HG02623 (cell line): Measurements from ENCODE around the gene RBM20.

Experiments used
- ATAC-seq: cut with Tn5 transposase; IDR thresholded peaks from one replicate; pipeline ENCODE4 v1.9.1; 2021; ENCODE audit warnings: moderate library complexity; ENCODE audit not compliant: unreplicated experiment

Gene RBM20

DNA sequence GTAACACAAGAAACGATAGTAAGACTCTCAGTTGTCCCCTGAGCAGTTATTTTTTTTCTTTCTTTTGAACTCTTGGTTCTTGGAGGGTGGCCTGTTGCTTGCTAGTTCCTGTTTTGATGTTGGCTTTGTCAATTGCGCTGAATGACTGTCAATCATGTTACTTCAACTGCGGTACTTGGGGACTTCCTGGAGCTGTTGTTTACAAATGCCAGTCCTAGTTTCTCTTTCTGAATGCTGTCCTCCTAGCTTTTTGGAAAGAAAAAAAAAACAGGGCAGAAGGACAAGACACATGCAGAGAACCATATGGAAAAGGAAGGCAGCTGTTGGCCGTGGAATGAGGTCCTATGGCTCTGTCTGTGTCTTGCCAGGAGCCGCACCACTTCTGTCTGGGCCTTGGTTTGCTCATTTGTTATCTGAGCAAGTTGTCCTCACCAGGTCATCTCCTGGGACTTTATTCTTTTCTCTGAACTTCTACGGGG lies 220.6 kb downstream of the RBM20 start:
- ATAC-seq, result peak; percentile 52

DNA sequence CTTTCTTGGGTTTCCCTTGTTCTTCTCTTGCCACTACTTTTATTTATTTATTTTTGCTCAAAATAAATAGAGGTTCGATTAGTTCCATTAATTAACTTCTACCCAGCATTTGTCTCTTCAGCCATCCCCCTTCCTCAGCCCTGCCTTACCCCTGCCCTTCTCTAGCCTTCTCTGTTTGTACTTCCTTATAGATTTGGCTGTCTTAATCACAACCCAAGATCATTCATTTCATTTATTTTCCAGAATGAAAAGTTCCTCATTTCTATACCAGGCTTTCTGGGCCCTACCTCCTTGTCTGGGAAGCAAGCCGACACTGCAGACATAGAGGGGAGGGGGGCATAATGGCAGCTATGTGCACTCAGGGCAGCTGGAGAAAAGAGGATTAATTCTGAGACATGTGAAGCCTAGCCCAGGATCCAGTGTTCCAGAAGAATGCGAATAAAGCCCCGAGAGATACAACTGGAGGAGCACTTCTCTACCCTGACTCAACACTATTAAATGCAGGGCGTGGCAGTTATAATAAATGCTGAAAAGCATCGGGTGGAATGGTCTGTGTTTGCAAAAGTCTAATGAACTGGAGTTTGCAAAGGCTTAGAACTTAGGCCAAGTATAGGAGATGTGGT lies 221.2 kb downstream of the RBM20 start:
- no peak for ATAC-seq

DNA sequence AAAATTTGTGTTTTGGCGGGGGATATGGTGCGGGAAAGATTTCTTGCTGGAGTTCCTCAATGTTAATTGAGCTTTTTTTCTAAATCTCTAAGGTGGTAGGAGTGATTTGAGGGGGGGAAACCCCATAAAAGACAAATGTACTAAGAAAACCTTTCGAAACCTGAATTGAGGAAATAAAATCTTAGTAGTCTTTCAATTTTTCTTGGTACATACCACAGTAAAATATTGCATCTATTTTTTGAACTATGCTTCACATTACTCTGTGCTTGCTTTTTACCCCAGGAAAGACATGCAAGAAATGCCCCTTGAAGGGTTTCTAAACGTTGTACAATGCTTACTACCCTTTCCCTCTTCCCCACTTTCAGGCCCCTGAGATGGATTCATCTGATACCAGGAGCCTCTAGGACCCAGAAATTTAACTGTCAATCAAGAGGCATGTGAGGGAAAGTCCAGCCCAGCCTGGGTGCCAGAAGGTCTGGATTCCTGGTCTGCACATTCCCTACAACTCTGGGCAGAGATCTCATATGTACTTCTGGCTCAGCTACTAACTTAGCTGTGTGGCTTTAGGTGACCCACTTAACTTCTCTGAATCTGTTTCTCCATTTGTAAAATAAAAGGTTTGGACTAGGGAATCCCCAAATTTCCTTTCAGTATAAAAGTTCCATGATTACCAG lies 221.8 kb downstream of the RBM20 start:
- ATAC-seq, result no peak

DNA sequence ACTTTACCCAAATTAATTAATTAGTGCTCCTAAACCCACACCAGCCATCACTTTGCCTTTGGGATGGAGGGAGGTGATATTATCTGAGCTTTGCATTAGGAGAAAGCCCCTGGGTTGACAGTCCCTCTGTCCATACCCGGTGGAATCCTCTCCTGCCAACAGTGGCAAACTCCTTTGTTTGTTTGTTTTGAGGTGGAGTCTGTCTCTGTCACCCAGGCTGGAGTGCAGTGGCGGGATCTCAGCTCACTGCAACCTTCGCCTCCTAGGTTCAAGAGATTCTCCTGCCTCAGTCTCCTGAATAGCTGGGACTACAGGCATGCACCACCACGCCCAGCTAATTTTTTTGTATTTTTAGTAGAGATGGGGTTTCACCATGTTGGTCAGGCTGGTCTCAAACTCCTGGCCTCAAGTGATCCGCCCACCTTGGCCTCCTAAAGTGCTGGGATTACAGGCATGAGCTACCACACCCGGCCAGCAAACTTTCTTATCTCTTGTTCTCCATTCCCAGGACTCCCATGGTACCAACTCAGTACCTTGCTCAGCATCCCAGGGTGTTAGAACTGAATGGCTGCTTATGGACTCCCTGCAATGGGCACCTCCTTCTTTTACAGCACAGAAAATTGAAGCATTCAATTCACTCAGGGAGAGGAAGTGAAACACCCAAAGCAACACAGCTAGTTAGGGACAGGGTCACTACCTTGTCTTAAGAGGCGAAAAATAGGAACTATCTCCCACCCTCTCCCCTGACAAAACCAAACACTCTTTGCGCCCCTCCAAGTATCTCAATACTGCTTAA lies 223.1 kb downstream of the RBM20 start:
- peak; percentile 19 for ATAC-seq

DNA sequence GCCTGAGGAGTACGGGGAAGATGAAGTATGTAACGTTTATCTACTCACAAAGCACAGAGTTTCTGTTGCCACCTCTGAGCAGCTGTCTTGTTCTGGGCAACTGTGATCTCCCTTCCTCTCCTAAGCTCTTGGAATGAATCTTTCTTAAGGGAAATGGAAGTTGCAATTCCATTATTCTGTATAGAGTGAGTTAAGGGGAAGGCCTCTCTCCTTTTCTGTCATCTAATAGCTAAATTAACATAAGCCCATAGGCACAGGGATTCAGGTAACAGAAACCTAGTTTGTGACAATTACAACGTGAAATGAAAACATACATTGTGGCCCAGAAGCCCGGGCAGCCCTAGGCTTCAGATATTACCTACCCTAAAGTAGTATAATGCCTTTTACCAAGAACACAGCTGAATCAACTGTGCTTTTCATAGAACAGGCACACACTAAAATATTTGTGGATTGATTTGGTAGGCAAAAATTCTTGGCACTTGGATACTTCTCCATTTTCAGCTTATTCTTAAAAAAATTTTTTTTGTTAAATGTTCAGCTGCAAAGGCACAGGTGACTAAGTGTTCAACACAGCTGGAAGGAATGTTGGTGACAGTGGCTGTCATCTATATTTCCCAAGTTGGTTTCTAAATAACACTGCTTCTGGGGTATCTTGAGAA lies 223.8 kb downstream of the RBM20 start:
- no peak for ATAC-seq

DNA sequence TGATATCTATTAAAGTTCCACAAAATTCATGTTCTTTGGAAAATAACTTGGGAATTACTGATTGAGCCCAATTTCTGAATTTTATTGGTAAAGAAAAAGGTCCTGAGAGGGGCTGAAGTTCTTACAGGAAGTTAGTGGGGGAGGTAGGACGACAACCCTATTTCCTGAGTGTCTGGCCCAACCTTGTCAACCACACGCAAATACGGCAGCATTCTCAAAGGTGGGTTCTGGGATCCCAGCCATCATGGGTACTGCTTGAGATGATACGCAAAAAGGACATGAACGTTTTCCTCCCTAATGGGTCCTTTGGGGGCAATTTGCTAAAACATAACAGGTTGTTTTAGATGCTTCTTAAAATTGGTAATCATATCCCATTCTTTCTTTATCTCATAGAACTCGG lies 224.8 kb downstream of the RBM20 start:
- ATAC-seq, result no peak

DNA sequence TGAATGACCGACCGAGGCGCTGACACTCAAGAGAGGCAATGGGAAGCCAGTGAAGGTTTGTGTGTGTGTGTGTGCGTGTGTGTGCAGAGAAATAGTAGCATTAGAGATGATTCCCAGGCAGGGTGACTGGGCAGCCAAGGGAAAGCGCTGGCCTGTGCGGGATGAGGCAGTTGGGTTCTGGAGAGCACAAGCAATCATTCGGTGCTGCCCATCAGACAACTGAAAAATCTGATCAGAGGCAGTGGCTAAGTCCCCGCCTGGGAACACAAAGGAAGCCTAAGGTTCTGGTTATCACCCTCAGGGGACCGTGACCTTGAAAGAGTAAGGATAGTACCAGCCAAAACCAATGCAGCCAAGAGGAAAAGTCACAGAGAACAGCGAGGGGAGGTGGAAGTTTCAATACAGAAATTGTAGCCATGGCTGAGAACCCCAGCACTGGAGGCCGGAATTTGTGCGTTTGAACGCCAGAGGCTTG lies 226.7 kb downstream of the RBM20 start:
- ATAC-seq, result no peak

DNA sequence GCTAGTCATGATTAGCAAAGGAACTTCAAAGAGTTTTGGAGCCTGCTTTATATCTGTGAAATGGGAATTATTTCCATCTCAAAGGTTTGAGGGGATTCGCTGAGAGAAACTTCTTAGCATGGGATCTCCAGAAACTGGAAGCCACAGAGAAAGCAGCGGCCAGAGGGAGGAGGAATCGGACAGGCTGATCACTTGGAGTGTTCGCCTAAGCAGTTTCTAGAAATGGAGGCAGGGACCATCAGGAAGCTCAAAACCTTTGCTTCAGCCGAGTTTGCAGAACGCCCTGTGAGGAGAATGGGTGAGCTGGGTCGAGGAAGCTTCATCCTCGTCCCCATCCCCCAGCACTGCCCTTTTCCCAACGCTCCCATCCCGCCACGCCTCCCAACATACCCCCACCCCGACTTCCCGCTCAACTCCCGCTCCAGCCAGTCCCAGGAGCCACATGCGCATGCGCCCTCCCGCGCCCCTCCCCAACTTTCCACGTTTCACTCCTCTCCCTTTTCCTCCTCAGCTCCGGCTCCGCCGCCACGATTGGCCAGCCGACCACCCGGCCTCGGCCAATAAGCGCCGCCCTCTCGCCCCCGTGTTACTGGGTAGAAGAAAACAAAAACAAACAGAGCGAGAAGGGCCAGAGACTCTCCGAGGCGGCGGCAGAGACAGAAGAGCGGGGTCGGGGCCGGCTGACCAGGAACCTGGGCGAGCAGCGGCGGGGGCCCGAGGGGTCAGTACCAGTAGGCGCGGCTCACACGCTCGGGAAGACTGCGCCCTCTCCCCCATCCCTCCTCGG lies 227.4 kb downstream of the RBM20 start, which contains the start of gene PDCD4:
Gene PDCD4 (plus strand): TSS at position 631 of the 787 bp plus-strand sequence. CDS start 4,100 bp downstream, outside the sequence.
- ATAC-seq, result peak; percentile 74

DNA sequence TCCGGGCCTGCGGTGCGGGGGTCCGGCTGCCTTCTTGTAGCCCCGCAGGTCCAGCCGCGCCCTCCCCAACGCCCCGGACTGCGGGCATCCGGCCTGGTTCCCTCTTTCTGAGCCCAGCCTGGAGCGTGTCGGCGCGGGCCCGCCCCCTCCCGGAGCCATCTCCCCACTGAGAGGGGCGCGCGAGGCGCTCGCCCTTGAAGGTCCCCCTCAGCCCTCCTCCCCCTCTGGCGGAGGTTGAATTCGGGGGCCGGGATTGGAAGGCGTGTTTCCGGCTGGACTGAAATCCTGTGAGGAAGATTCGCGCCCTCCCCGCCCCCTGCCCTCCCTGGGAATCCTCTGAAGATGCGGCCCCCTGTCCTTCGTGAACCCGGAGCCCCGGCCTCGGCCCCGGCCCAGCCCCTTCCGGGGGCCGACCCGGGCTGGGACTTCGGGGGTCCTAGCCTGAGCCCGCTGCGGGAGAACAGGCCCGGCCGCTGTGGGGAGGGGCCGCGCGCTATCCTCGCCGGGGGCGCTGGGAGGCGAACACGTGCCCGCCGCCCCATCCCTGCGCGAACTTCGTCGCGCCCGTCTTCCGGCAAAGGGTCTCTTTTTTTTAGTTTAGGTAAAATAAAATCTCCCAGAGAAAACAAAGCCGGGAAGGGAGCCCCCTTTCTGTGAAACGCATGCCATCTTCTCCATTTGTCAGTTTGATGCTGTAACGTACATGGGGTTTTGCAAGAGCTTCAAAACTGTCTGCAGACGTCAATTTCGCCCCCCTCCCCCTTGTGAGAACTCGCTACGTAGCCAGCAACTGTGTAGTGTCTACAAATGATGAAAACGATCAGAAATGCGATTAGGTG lies 228.2 kb downstream of the RBM20 start:
- peak; percentile 32 for ATAC-seq

DNA sequence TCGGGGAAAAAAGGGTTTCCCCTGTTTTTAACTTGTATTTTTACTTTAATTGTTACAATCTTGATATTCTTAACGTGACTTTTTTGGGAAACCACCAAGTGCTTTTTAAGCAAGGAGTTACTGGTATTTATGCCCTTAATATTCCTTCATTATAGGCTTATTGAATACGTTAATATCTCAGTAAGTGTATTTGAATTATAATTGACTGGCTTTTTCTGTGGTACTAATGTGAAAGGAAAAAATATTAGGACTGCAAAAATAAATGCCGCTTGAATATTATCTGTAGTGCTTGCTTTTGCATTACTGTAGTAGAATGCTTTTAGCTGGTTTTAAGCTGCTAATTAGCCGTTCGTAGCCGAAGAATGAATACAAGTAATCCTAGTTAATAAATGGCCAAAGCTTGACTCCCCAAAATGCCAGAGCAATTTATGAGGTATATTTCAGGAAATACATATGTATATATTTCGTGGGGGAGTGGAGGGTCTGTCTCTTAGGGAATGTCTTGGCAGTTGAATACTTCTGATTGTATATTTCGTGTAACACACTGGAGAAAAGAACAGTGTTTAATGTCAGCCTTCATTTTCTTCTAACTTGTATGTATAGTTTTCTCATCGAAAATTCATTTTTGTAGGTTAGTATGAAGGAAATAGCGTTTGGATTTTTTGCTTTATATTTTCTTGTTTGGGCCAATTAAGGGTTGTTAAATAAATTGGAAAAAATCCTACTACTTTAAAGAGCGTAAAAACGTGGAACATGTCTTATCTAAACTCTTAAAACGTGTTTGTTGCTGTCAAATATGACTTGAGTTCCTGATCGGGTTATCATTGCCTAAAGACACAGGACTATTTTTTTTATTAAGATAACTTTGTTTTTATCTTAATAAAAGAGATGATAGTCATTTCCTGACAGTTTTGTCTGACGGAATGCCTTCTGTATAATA lies 229.1 kb downstream of the RBM20 start:
- ATAC-seq, result no peak

DNA sequence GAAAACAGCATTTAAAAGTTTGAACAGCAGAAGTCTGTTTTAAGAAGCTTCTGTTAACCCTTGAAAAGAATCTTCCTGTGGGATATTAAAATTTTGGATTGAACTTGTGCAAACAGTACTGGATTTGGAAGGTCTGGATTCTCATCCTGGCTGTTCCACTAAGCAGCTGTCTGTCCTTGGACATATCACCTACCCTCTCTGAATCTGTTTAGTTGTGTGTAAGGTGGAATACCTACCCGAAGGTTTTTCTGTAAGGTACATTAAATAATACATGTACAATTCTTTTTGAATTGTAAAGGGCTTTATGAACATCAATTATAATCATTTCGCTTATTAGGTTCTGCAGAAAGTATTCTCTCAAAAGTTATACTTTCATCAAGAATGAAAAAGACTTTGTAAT lies 229.8 kb downstream of the RBM20 start:
- ATAC-seq, result no peak

DNA sequence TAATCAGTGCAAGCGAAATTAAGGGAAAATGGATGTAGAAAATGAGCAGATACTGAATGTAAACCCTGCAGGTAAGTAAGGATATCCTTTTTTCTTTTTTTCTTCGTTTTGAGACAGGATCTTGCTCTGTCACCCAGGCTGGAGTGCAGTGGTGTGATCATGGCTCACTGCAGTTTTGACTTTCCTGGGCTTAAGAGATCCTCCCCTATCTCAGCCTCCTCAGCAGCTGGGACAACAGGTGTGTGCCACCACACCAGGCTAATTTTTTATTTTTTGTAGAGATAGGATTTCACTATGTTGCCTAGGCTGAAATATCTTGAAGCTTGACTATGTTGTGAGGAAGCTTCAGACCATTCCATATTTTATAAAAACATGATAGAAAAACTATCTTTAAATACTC lies 231.9 kb downstream of the RBM20 start:
- ATAC-seq, result no peak

DNA sequence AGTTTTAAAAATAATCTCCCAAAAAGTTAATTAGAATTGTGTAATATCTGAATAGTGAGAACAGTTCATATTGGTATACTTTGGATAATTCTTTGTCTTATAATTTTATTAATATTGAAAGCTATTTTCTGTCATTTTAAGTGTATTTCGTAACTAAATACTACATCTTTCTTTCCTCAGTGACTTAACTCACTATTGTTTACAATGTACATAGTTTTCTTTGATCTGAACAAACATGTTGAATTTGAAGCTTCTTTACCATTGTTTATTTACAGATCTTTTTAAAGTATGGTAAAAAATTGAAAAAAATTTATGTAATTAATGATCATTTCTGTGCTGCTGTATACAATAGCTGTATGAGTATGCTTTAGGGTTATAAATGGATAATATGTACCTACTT lies 232.7 kb downstream of the RBM20 start:
- no peak for ATAC-seq

DNA sequence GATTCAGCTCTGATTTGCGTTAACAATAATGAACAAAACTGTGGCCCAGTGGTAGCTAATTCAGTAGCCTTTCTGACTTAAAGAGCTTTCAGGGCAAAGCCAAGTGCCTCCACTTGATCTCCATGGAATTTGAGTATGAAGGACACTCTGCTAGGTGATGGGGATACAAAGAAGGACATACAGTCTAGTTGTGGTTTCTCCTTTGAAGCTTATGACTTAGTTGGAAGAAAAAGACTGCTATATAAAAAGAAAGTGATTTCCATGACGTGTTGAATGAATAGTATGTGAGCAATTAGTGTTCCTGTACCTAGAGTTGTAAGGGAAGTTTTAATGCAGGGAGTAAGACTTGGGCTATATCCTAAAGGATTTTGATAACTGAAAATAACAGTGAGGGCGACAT lies 235.9 kb downstream of the RBM20 start:
- no peak for ATAC-seq

DNA sequence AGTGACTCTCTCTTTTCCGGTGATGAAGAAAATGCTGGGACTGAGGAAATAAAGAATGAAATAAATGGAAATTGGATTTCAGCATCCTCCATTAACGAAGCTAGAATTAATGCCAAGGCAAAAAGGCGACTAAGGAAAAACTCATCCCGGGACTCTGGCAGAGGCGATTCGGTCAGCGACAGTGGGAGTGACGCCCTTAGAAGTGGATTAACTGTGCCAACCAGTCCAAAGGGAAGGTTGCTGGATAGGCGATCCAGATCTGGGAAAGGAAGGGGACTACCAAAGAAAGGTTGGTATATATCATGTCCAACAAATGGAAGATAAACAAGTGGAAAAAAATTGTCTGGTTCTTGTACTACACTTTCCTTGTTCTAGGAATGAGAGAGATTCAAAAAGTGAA lies 237.1 kb downstream of the RBM20 start:
- no peak for ATAC-seq

DNA sequence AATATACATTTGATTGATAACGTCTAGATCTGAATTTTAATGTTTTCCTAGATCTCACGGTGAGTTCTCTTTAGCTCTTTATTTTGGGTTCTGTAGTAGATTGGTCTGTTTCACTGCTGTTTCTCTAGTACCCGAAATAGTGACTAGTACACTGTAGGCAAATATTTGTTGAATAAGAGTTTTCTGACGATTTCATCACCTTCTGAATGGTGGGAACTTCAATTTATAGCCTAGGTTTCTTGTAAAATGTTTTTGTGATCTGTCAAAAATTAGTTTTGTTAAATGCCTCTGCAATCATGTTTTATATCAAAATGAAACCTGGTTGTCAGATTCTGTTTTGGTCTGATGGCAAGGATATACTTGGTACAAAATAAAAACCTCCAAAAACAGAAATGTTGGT lies 237.8 kb downstream of the RBM20 start:
- ATAC-seq, result no peak

DNA sequence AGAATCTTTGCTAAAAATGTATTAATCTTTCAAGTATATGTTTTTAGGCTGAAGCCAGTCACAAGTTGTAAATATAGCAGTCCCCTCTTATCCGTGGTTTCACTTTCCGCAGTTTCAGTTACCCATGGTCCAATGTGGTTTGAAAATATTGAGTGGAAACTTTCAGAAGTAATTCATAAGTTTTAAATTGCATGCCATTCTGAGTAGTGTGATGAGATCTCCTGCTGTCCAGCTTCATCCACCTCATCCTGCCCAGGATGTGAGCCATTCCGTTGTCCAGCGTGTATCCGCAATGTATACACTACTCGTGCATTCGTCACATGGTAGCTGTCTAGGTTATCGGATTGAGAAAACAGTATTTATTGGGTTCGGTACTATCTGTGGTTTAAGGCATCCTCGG lies 239.8 kb downstream of the RBM20 start:
- no peak for ATAC-seq

DNA sequence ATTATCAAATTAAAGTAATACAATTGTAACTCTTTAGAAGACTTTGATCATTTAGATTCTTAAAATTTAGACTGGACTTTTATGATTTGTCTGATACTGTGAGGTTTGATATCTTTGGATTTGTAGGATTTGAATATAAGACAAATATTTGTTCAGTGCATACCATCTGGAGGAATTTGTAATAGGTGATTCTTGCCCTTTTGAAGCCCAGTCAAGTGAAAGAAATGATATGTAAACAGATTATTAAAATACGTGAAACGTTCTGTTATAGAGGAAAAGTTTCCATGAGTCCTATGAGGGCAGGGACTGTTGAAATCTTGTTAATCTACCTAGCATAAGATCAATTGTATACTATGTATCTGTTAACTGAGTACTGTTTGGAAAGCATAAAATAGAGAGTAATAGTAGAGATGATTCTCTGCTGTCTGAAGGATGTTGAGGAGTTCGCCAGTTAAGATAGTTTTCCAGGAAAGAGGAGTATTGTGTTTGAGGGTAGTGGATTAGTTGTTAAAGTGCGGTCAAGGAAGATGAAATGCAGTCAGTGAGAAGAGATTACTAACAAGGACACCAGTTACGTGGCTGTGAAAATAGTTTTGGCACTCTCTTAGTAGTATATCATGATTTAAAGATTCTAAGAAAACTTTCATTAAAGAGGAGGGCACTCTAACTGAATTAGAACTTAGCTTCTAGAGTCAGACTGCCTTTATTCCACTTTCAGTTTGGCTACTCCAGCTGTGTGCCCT lies 242.0 kb downstream of the RBM20 start:
- ATAC-seq, result no peak
